ENCODE results near the gene ODAD4.

ODAD4 gene

DNA sequence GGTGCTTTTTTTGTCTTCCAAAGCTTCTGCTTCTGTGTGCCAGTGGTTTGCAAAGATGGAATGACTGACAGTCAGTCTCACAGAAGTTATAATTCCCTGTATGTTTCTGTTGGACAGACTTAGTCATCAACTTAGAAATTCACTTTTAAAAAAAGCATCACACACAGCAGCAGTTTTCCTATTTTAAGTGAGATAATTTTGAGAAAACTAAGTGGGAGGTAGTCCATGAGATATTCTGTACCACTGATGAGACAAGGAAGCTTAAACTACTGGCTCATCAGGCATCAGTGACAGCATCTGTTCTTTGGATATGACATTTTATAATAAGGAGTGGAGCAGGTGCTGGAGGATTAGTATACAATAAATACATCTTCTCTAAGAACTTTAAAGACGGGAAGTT is 56.2 kb downstream of the ODAD4 start:
- H3K36me3 ChIP-seq (ENCODE audit: control insufficient read depth, insufficient read depth, low read length) = no peaks in the 10 kb centered on the region
- no peaks in the 10 kb centered on the region for H3K4me1 ChIP-seq
- H2AFZ ChIP-seq = no peak overlapping the region
- no peak overlapping the region for H3K9ac ChIP-seq
- no peak overlapping the region for H3K4me2 ChIP-seq (ENCODE audit: low read length)
- TF ChIP-seq, protein P1, sequence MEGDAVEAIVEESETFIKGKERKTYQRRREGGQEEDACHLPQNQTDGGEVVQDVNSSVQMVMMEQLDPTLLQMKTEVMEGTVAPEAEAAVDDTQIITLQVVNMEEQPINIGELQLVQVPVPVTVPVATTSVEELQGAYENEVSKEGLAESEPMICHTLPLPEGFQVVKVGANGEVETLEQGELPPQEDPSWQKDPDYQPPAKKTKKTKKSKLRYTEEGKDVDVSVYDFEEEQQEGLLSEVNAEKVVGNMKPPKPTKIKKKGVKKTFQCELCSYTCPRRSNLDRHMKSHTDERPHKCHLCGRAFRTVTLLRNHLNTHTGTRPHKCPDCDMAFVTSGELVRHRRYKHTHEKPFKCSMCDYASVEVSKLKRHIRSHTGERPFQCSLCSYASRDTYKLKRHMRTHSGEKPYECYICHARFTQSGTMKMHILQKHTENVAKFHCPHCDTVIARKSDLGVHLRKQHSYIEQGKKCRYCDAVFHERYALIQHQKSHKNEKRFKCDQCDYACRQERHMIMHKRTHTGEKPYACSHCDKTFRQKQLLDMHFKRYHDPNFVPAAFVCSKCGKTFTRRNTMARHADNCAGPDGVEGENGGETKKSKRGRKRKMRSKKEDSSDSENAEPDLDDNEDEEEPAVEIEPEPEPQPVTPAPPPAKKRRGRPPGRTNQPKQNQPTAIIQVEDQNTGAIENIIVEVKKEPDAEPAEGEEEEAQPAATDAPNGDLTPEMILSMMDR (IDR thresholded peaks at IDR 0.05) = no peak
- peaks cover 4% of the 10 kb centered on the region for H3K79me2 ChIP-seq
- no peaks in the 10 kb centered on the region for H3K27me3 ChIP-seq (ENCODE audit: control insufficient read depth, insufficient read depth, low read length)
- no peak overlapping the region for H3K4me3 ChIP-seq (ENCODE audit: low read depth, low read length)
- no peaks in the 10 kb centered on the region for H3K9me3 ChIP-seq (ENCODE audit: control insufficient read depth, low read length)
- H3K27ac ChIP-seq = no peak overlapping the region

DNA sequence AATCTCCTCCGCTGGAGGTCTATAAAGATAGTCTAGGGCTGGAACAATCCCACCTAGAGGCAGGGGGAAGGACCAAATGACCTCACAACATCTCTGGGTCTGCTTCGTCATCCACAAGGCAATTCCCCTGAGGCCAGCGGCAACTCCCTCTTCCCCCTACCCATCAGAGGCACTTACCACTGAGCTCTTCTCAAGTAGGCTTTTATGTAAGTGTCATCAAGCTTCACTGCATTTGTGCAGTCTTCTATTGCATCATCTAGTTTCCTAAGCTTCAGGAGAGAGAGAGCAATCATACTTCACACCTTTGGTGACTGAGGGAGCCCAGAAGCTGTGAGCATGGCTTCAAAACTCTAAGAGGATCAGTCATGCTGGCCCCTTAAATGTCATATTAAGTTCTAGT is 57.2 kb downstream of the ODAD4 start:
- H3K36me3 ChIP-seq (ENCODE audit: control insufficient read depth, insufficient read depth, low read length) = no peaks in the 10 kb centered on the region
- peaks cover 4% of the 10 kb centered on the region for H3K79me2 ChIP-seq
- H3K27me3 ChIP-seq (ENCODE audit: control insufficient read depth, insufficient read depth, low read length) = no peaks in the 10 kb centered on the region
- no peak overlapping the region for H3K27ac ChIP-seq
- TF ChIP-seq, protein P1 (IDR thresholded peaks at IDR 0.05) = no peak
- no peak overlapping the region for H3K9ac ChIP-seq
- no peak overlapping the region for H3K4me3 ChIP-seq (ENCODE audit: low read depth, low read length)
- no peaks in the 10 kb centered on the region for H3K9me3 ChIP-seq (ENCODE audit: control insufficient read depth, low read length)
- no peaks in the 10 kb centered on the region for H3K4me1 ChIP-seq
- H3K4me2 ChIP-seq (ENCODE audit: low read length) = no peak overlapping the region
- H2AFZ ChIP-seq = no peak overlapping the region

DNA sequence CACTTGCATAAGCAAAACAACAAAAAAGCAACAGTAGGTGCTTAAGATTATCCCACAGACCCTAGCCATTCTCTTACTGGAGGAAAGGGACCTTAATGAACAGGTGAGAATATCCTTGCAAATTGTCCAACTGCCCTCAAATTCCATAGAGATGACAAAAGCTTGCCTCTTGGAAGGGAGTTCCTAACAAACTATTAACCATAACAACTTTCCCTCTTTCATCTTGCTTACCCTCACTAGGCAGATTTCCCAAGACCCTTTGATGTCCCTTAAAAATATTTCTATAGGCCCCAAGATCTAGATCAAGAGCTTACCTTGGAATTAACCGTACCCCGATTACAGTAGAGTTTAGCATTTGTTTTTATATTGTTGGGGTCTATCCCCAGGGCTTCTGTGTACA is 58.0 kb downstream of the ODAD4 start:
- peaks cover 3% of the 10 kb centered on the region for H3K79me2 ChIP-seq
- no peak overlapping the region for H3K4me3 ChIP-seq (ENCODE audit: low read depth, low read length)
- H3K4me1 ChIP-seq = no peaks in the 10 kb centered on the region
- H3K9ac ChIP-seq = no peak overlapping the region
- no peak overlapping the region for H3K27ac ChIP-seq
- no peak overlapping the region for H3K4me2 ChIP-seq (ENCODE audit: low read length)
- H2AFZ ChIP-seq = no peak overlapping the region
- no peaks in the 10 kb centered on the region for H3K27me3 ChIP-seq (ENCODE audit: control insufficient read depth, insufficient read depth, low read length)
- TF ChIP-seq, protein P1 (IDR thresholded peaks at IDR 0.05) = no peak
- H3K36me3 ChIP-seq (ENCODE audit: control insufficient read depth, insufficient read depth, low read length) = no peaks in the 10 kb centered on the region
- no peaks in the 10 kb centered on the region for H3K9me3 ChIP-seq (ENCODE audit: control insufficient read depth, low read length)

DNA sequence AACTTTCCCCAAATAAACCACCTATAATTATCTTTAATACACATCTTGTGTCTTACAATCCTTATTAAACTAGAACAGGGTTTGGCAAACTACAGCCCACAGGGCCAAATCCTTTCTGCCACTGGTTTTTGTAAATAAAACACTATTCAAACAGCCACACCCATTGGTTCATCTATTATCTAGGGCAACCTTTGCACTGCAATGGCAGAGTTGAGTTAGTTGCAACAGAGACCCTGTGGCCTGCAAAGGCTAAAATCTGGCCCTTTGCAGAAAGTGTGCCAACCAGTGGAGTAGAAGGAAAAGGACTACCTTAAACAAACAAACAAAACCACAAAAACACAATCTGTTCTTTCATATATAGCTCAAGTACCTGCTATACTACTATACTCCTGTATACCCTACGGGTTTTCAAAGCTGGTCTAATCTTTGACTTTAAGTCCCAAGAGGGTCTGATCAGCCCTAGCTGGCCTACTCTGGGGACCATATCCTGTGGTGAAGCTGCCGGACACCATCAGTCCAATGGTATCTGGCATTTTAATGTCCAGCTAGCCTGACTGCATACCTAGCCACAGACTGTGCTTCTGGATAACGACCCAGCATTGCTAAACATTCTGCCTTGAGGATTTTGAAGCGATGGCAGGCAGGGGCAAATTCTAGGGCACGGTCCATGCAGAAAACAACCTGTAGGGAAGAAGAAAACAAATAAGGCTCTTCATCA is 59.4 kb downstream of the ODAD4 start:
- H2AFZ ChIP-seq = no peak overlapping the region
- H3K36me3 ChIP-seq (ENCODE audit: control insufficient read depth, insufficient read depth, low read length) = no peaks in the 10 kb centered on the region

More for the DNA sequence above, 59.4 kb downstream of the ODAD4 start:
- TF ChIP-seq, protein P1 (IDR thresholded peaks at IDR 0.05) = no peak
- no peak overlapping the region for H3K27ac ChIP-seq
- H3K79me2 ChIP-seq = no peaks in the 10 kb centered on the region
- no peaks in the 10 kb centered on the region for H3K27me3 ChIP-seq (ENCODE audit: control insufficient read depth, insufficient read depth, low read length)
- H3K9ac ChIP-seq = no peak overlapping the region
- no peaks in the 10 kb centered on the region for H3K9me3 ChIP-seq (ENCODE audit: control insufficient read depth, low read length)
- H3K4me2 ChIP-seq (ENCODE audit: low read length) = no peak overlapping the region
- H3K4me1 ChIP-seq = no peaks in the 10 kb centered on the region
- no peak overlapping the region for H3K4me3 ChIP-seq (ENCODE audit: low read depth, low read length)

Measured in parathyroid adenoma (tissue), 2 donors.